Cortex of kidney (tissue), 1 donor: ENCODE measurements around the gene AGL.
"Not testable (repeated sequence)": the region's sequence is repeated elsewhere in the genome, so short reads cannot be mapped to it uniquely, and the experiment has no call there.

Source experiments
- DNase-seq: peaks from one replicate; lab custom pipeline; 2025; lab: John Stamatoyannopoulos, UW

AGL gene

GRCh38 chr1:99851850-99852454 lies 1.8 kb downstream of the AGL start:
- no peak for DNase-seq

GRCh38 chr1:99852648-99853047 lies 2.5 kb downstream of the AGL start:
- DNase-seq, result no peak

DNA sequence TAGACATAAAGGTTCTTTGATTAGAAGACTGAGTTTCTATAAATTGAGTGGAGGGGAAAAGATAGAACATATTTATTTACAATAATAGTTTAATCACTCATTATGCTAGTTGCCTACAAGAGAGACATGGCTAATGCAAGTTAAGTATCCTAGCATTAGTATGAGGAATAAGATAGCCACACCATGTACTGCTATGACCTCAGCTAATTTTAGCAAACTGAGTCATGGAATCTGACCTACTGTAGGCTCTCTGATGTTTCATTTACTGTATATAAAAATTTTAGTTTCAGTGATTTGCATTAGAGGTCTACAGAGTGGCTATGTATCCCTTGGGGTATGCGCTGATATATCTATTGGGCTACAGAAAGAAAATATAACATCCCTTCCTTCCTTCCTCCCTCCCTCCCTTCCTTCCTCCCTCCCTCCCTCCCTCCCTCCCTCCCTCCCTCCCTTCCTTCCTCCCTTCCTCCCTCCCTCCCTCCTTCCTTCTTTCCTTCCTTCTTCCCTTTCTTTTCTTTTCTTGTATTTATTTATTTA lies 5.8 kb downstream of the AGL start:
- no peak for DNase-seq

GRCh38 chr1:99857041-99857440 lies 6.9 kb downstream of the AGL start:
- DNase-seq, result not testable (repeated sequence)

GRCh38 chr1:99858286-99858685 lies 8.1 kb downstream of the AGL start:
- DNase-seq, result no peak

DNA sequence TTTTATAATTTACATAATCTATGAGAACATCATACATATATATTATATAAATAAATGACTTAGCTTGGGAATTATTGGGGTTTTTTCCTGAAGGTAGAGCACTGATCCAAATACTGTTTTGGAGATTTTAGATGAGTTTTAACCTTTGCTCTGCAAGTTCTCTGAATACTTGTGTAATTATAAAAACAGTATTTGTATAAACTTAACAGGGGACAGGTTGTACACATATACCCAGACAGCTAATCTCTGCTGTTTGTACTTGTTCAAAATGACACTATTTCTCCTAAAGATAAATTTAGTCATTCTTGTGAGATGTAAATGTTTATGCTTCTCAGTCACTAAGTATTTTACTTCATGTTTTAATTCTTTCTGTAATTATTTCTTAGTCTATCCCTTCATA lies 8.7 kb downstream of the AGL start:
- no peak for DNase-seq

- DNase-seq, result no peak
Measured at GRCh38 chr1:99860703-99861102, 10.5 kb downstream of the AGL start.

DNA sequence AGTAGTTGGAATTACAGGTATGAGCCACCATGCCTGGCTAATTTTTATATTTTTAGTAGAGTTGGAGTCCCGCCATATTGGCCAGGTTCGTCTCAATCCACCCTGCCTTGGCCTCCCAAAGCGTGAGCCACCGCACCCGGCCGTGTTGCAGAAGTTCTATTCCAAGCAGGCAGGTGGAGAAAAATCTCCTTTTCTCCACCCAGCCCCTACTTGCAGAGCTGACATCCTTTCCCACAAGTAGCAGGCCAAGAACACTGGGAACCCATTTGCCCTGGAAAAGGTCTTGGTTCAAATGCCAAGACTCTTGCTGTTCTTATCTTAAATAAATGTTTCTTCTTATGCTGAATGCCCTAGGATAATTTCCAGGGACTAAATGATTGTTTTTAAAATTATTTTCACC lies 17.5 kb downstream of the AGL start:
- no peak for DNase-seq

DNA sequence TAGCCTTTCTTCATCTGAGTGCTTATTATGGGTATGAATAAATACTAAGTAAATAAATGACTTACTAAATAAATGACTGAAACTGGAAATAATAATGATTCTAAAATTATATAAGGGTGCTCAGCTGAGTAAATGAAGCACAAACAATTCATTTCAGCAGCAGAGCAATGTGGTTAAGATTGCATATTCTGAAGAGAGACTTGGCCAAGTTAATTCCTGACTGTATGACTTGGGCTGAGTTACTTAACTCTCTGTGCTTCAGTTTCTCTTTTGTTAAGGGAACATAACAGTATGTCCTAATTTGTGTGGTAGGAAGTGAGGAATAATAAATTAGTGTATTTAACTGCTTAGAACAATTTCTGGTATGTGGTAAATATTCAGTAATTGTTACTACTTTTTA lies 19.1 kb downstream of the AGL start:
- no peak for DNase-seq

GRCh38 chr1:99869723-99870122 lies 19.6 kb downstream of the AGL start:
- DNase-seq, result no peak

DNA sequence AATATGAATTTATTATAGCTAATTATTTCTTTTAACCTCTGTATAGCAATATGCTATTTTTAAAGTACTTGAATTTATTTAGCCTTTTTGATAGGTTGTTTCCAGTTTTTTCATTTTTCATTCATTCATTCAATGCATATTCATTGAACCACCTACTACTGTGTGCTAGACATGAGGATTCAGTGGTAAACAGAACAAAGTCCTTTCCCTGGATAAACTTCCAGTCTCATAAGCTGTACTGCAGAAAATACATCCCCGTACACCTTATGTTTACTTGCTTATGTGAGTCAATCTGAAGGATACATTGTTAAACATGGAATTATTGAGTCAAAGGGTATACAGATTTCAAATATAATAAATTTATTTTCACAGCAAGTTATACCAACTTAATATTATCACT lies 21.9 kb downstream of the AGL start:
- no peak for DNase-seq

DNA sequence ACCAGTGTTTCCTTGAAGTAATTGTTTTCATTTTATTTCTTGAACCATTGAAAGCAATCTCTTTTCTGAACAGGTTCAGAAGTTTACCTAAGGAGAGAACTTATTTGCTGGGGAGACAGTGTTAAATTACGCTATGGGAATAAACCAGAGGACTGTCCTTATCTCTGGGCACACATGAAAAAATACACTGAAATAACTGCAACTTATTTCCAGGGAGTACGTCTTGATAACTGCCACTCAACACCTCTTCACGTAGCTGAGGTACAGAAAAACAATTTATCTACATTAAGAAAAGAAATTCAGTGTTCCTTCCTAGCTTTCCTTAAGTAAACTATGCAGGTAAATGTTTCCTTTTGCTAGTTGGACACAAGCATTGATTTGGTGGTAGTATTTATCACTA lies 27.4 kb downstream of the AGL start:
- no peak for DNase-seq

- DNase-seq, result no peak
Measured at GRCh38 chr1:99886179-99886578, 36.0 kb downstream of the AGL start.

- no peak for DNase-seq
Measured at GRCh38 chr1:99886841-99887240, 36.7 kb downstream of the AGL start.

- DNase-seq, result no peak
Measured at GRCh38 chr1:99887890-99888289, 37.7 kb downstream of the AGL start.

DNA sequence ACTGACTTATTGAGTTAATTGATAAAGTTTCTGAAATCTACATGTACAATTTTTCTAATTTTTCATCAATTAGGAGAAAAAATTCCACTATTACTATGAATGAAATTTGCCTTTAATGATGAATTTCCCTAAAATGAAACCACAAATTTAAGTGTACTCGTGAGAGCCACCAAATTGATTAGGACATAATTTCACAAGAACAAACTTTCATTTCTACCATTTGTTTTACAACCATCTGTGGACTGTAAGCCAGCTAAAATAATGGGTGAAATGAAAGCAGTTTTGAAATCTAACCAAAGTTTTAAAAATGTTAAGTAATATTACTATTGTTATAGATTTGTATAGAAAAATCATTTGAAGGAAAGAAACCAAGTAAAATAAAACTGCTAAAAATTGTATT lies 41.8 kb downstream of the AGL start:
- DNase-seq, result no peak

GRCh38 chr1:99903278-99903677 lies 53.1 kb downstream of the AGL start:
- DNase-seq, result not testable (repeated sequence)

DNA sequence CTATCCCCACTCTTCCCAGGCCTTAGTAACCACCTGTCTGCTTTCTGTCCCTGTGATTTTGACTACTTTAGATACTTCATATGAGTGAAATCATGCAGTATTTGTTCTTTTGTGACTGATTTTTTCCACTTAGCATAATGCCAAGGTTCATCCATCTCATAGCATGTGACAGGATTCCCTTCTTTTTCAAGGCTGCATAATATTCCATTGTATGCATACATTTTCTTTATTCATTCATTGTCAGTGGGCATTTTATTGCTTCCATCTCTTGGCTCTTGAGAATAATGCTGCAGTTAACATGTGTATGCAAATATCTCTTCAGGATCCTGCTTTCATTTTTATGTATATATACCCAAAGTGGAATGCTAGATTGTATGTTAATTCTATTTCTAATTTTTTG lies 56.4 kb downstream of the AGL start:
- DNase-seq, result no peak

DNA sequence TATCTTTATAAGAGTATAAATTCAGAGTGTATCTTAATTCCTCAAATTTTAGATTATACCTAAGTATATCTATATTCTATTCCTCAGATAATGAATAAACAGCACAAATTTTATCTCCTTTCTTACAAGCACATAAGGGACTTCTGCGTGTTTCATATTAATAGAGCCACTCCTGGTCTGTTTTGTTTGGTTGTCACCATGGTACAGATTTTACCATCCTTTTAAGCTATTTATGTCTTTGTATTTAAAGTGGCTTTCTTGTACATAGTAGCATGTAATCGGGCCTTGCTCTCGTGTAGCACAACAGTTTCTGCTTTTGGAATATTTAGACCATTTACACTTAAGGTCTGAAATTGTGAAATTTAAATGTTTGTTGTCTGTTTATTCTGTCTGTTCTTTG lies 67.1 kb downstream of the AGL start:
- DNase-seq, result no peak

GRCh38 chr1:99919220-99919619 lies 69.1 kb downstream of the AGL start:
- no peak for DNase-seq

- DNase-seq, result no peak
Measured at GRCh38 chr1:99934801-99935200, 84.6 kb downstream of the AGL start.

DNA sequence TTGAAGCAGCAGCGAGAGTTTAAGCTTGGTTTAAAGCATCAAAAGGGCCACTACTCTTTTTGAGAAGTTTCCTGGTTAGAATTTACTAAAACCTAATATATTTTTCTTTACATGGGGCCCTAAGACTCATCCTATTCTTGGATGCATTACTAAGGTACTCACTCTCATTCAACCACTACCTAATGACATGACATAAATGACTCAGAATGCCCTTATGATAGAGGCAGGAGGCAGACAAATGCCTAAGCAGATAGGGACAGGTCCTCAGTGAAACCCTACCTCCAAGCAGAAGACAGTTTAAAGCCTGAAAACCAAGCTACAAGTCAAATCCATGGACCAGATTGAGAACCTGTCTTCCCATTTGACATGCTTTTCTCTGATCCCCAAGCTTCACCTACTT lies 85.4 kb downstream of the AGL start:
- DNase-seq, result no peak

GRCh38 chr1:99936071-99936470 lies 85.9 kb downstream of the AGL start:
- no peak for DNase-seq

DNA sequence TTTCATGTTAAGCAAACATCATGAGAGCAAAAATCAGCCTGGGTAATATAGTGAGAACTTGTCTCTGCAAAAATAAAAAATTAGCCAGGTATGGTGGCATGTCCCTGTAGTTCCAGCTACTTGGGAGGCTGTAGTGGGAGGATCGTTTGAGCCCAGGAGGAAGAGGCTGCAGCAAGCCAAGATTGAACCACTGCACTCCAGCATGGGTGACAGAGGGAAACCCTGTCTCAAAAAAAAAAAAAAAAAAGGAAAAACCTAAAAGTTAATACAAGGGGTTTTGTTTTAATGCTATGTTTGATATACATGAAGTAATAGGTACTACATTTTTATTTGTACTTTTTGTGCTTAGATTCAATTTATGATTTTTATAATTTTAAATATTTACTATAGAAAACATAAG lies 92.6 kb downstream of the AGL start:
- DNase-seq, result no peak
